A673 (cell line): ENCODE measurements around the gene NOP58.

ENCODE experiments used
- CTCF ChIP-seq: fragments of 300-800, 200-600 bp; sonication (generic); conservative IDR thresholded peaks from 2 replicates; pipeline ENCODE4 v1.5.1; 2017; ENCODE audit warnings: low read depth, mild to moderate bottlenecking, antibody characterized with exemption, low read length, moderate library complexity, mixed read lengths
- EZH2 ChIP-seq: fragments of 200-600 bp; sonication (generic); IDR thresholded peaks from 2 replicates; pipeline ENCODE4 v1.6.1; 2017; ENCODE audit warnings: borderline replicate concordance, low read depth, mild to moderate bottlenecking, mixed read lengths, antibody characterized with exemption, low read length; ENCODE audit not compliant: poor library complexity, severe bottlenecking

GRCh38 chr2:202261531-202261930 is 4.0 kb upstream of the NOP58 start:
- TF ChIP-seq CTCF (no peak), EZH2 (no peak)
